SJSA1 (cell line): ENCODE data around the gene MICB. TPM values are rescaled to one million over a fixed set of nuclear protein-coding genes. Genes with fewer than 3 reads are reported as not detected.
A peak's percentile ranks its signal among the peaks of the same experiment; 100 is the strongest.
"Not testable (repeated sequence)": the region's sequence is repeated elsewhere in the genome, so short reads cannot be mapped to it uniquely, and the experiment has no call there.

Source experiments
- DNase-seq, 2 experiments: peaks; one replicate each; pipeline ENCODE4 v3.0.0-alpha.2; 2015 to 2020; ENCODE audit warnings: low spot score in 2 of 2, low read depth in 1 of 2
- H3K27ac ChIP-seq: fragments of 250-450 bp; sonication (Bioruptor Pico); 2 replicates; pipeline ENCODE4 v1.5.1; 2020; ENCODE audit warnings: mild to moderate bottlenecking, moderate library complexity
- H3K27me3 ChIP-seq: fragments of 250-450 bp; sonication (Bioruptor Pico); replicated peaks from 2 replicates; pipeline ENCODE4 v1.5.1; 2020; ENCODE audit warnings: mild to moderate bottlenecking, moderate library complexity
- H3K36me3 ChIP-seq: fragments of 250-450 bp; sonication (Bioruptor Pico); 2 replicates; pipeline ENCODE4 v1.5.1; 2020; ENCODE audit warnings: mild to moderate bottlenecking
- H3K4me1 ChIP-seq: fragments of 250-450 bp; sonication (Bioruptor Pico); replicated peaks from 2 replicates; pipeline ENCODE4 v1.6.1; 2021; ENCODE audit warnings: mild to moderate bottlenecking
- H3K4me3 ChIP-seq: fragments of 250-450 bp; sonication (Bioruptor Pico); 2 replicates; pipeline ENCODE4 v1.5.1; 2020; ENCODE audit warnings: mild to moderate bottlenecking
- H3K9me3 ChIP-seq: fragments of 250-450 bp; sonication (Bioruptor Pico); replicated peaks from 2 replicates; pipeline ENCODE4 v1.5.1; 2020; ENCODE audit warnings: mild to moderate bottlenecking
- total RNA-seq: library from RNA; depleted of rRNA; stranded (reverse); fragments of >200 nt; shearing (Covaris generic); gene quantifications from 2 replicates; pipeline ENCODE4 v1.2.3, GENCODE V29; 2014

MICB gene
- total RNA-seq, 1 experiment from 2014 or later = 60.0 TPM

- Histone ChIP-seq H3K4me1 (peaks cover 17% of the 10 kb centered on the region), H3K27ac (no peak overlapping the region), H3K36me3 (peaks cover 29% of the 10 kb centered on the region), H3K4me3 (no peak overlapping the region), H3K9me3 (no peaks in the 10 kb centered on the region), H3K27me3 (no peaks in the 10 kb centered on the region)
- no peak for DNase-seq
These were observed 47.3 kb downstream of the MICB start for GRCh38 chr6:31545291-31545690.

- H3K27ac ChIP-seq = peak within 1 kb of the TSS; percentile 59
- peak; percentile 87 to 89 for DNase-seq
- peak within 1 kb of the TSS; percentile 36 for H3K4me3 ChIP-seq
- peaks cover 26% of the 10 kb centered on the region for H3K36me3 ChIP-seq
- H3K9me3 ChIP-seq = no peaks in the 10 kb centered on the region
- H3K4me1 ChIP-seq = peaks cover 16% of the 10 kb centered on the region
- no peaks in the 10 kb centered on the region for H3K27me3 ChIP-seq
These were observed 48.5 kb downstream of the MICB start, which contains the start of gene ATP6V1G2 for GRCh38 chr6:31546339-31546957. TSS of gene ATP6V1G2 (minus strand) at chr6:31546608. CDS start at chr6:31546559, 49 bp downstream.

GRCh38 chr6:31546958-31547726, 49.2 kb downstream of the MICB start, which contains the start of gene NFKBIL1:
TSS of gene NFKBIL1 (plus strand) at chr6:31547608. CDS start at chr6:31547695, 87 bp downstream.
- Histone ChIP-seq H3K27me3 (no peaks in the 10 kb centered on the region), H3K9me3 (no peaks in the 10 kb centered on the region), H3K4me3 (peak within 1 kb of the TSS; percentile 36), H3K36me3 (peaks cover 30% of the 10 kb centered on the region), H3K27ac (peak within 1 kb of the TSS; percentile 59), H3K4me1 (peaks cover 16% of the 10 kb centered on the region)
- DNase-seq = peak; percentile 90 to 97

DNA sequence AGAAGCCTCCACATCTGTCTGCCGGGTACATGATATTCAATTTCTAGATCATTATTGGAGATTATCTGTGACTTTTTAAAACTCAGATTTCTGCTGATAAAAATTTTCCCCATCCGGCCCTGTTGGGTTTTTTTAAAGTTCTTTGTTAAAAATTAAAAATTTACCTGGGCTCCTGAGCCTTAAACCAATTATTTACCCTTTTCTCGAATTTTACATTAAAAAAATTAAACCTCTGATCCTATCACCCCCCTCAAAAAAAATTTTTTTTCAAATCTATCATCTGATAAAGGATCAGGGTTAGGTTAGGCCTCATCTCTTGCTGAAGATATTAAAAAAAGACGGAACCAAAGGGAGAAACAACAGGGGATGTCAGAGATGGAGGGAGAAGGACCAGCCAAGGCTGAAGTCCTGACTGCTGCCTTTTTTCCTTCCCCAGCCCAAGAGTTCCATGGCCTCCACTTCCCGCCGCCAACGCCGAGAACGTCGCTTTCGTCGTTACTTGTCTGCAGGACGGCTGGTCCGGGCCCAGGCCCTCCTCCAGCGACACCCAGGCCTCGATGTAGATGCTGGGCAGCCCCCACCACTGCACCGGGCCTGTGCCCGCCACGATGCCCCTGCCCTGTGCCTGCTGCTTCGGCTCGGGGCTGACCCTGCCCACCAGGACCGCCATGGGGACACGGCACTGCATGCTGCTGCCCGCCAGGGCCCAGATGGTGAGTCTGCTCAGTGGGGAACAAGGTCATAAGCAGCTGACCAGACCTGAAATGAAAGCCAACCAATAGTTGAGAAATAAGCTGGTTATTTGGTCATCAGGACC, 50.0 kb downstream of the MICB start:
- peak overlapping the region; percentile 59 for H3K27ac ChIP-seq
- DNase-seq = no peak
- no peaks in the 10 kb centered on the region for H3K27me3 ChIP-seq
- peaks cover 11% of the 10 kb centered on the region for H3K4me1 ChIP-seq
- no peaks in the 10 kb centered on the region for H3K9me3 ChIP-seq
- peaks cover 33% of the 10 kb centered on the region for H3K36me3 ChIP-seq
- peak overlapping the region; percentile 36 for H3K4me3 ChIP-seq

DNA sequence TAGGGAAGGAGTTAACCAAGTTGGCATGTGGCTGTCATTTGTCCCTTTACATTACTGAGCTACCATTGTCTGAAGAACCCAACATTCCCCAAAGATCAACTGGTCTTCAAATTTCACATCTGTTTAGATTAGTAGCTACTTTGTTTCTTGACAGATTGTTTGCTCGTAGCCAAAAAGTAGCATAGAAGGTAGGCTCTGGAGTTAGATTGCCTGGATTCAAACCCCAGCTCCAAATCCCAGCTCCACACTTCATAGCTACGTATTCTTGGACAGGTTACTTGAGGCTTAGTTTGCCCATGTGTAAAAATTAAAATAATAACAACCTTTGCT, 50.6 kb downstream of the MICB start:
- Histone ChIP-seq H3K4me3 (no peak overlapping the region), H3K27ac (no peak overlapping the region), H3K4me1 (peaks cover 9% of the 10 kb centered on the region), H3K36me3 (peaks cover 39% of the 10 kb centered on the region), H3K9me3 (no peaks in the 10 kb centered on the region), H3K27me3 (no peaks in the 10 kb centered on the region)
- DNase-seq = no peak

DNA sequence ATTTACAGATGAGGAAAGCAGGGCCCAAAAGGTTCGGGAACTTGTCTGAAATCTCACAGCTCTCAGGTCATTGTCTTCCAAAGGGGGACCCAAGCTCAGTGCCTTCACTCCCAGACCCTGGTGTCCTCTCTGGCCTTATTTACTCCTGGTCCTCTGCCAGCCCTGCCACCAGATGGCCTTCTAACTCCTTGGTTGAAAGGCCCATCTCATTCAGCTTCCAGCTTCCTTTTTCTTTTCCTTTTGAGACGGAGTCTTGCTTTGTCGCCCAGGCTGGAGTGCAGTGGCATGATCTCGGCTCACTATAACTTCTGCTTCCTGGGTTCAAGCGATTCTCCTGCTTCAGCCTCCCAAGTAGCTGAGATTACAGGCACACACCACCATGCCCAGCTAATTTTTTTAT, 53.4 kb downstream of the MICB start:
- not testable (repeated sequence) for H3K27me3 ChIP-seq, H3K4me1 ChIP-seq, H3K27ac ChIP-seq, H3K9me3 ChIP-seq, H3K4me3 ChIP-seq
- peaks cover 46% of the 10 kb centered on the region for H3K36me3 ChIP-seq
- peak in 1 of 2 experiments; percentile 28 for DNase-seq

DNA sequence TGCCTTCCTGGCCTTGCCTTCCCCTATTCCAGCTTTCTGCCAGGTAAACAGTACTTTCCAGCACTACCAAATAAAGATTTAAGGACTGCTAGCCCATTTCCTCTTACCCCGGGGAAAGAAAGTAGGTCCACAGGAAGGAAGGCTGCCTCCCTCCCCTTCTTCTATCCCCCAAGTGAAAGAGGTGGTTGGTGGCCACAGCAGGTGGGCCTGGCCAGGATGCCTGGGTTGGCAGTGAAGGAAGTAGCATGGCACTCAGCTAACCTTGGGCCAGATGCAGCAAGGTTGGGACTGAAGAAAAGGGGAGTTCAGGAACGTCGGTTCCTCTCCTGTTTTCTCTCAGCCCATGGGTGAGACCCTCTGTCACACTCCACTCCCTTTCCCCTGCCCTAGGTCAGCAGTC, 58.4 kb downstream of the MICB start:
- H3K4me1 ChIP-seq = peaks cover 28% of the 10 kb centered on the region
- no peak for DNase-seq
- H3K9me3 ChIP-seq = no peaks in the 10 kb centered on the region
- H3K36me3 ChIP-seq = peaks cover 51% of the 10 kb centered on the region
- no peak overlapping the region for H3K4me3 ChIP-seq
- H3K27ac ChIP-seq = no peak overlapping the region
- H3K27me3 ChIP-seq = no peaks in the 10 kb centered on the region

- Histone ChIP-seq H3K36me3 (peaks cover 47% of the 10 kb centered on the region), H3K27ac (no peak overlapping the region), H3K27me3 (no peaks in the 10 kb centered on the region), H3K9me3 (no peaks in the 10 kb centered on the region), H3K4me3 (no peak overlapping the region), H3K4me1 (peaks cover 28% of the 10 kb centered on the region)
- no peak for DNase-seq
These were observed 59.7 kb downstream of the MICB start for GRCh38 chr6:31557443-31558317.

DNA sequence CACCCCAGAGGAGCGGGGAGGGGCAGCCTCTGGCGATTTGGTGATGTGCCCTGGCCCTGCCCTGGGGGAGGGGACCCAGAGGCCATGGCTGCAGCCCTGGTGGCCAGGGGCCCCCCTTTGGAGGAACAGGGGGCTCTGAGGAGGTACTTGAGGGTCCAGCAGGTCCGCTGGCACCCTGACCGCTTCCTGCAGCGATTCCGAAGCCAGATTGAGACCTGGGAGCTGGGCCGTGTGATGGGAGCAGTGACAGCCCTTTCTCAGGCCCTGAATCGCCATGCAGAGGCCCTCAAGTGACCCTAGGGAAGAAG, 60.3 kb downstream of the MICB start:
- Histone ChIP-seq H3K36me3 (peaks cover 43% of the 10 kb centered on the region), H3K4me3 (no peak overlapping the region), H3K4me1 (peaks cover 34% of the 10 kb centered on the region), H3K27me3 (no peaks in the 10 kb centered on the region), H3K27ac (no peak overlapping the region), H3K9me3 (no peaks in the 10 kb centered on the region)
- DNase-seq = no peak

- Histone ChIP-seq H3K36me3 (peaks cover 39% of the 10 kb centered on the region), H3K4me1 (peaks cover 39% of the 10 kb centered on the region), H3K27ac (peak overlapping the region; percentile 77; the same call in 1 of the 2 replicates), H3K9me3 (no peaks in the 10 kb centered on the region), H3K4me3 (no peak overlapping the region), H3K27me3 (no peaks in the 10 kb centered on the region)
- DNase-seq = no peak
These were observed 60.9 kb downstream of the MICB start for GRCh38 chr6:31558631-31559500.

GRCh38 chr6:31559606-31559957, 61.6 kb downstream of the MICB start:
- Histone ChIP-seq H3K4me3 (no peak overlapping the region), H3K36me3 (peaks cover 37% of the 10 kb centered on the region), H3K27me3 (no peaks in the 10 kb centered on the region), H3K4me1 (peaks cover 39% of the 10 kb centered on the region), H3K9me3 (no peaks in the 10 kb centered on the region), H3K27ac (peak overlapping the region; percentile 77)
- DNase-seq = no peak

DNA sequence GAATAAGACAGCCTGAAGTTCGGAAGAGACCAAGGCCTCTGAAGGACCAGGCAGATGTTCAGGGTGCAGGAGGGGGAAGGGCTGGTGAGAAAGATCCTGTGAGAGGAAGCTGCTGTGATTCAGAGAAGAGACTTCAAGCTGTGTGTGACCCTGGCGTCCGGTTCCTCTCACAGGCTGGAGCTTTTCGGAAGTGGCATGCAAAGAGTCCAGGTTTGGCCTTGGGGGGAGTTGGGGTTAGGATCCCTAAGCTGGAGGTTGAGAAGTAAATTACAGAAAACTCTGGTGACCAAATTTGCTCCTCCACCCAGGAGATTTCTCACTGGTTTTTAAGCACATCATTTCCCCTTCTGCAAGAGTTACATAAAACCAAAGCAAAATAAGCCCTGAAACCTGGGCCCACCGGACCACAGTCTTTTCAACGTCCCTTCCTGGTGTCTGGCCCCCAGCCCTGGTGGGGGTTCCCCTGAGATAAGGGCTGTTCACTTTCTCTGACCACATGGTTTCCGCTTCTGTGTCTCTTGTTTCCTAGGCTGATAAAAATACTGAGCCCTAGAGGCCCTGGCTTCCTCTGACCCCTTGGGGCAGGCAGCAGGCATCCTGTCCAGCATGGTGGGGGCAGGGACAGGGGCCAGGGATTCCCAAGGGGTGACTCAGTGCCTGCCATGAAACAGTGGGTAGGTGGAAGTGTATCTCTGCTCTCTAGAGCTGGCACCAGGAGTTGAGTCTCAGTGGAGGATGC, 62.2 kb downstream of the MICB start:
- H3K4me1 ChIP-seq = peaks cover 39% of the 10 kb centered on the region
- no peaks in the 10 kb centered on the region for H3K9me3 ChIP-seq
- no peaks in the 10 kb centered on the region for H3K27me3 ChIP-seq
- H3K4me3 ChIP-seq = no peak overlapping the region
- peaks cover 34% of the 10 kb centered on the region for H3K36me3 ChIP-seq
- H3K27ac ChIP-seq = peak overlapping the region; percentile 77
- peak; percentile 81 to 91 for DNase-seq
